SK-N-SH treated with all-trans-retinoic acid at 6 μM for 48 hours (cell line): ENCODE results near the gene COL8A2.

Experiments
- ATAC-seq: fragments of 200-7000 bp; cut with Tn5 transposase; 3 replicates; pipeline ENCODE4 v1.9.1; 2020; ENCODE audit warnings: mild to moderate bottlenecking, moderate library complexity
- ARNTL ChIP-seq: fragments of 450-650 bp; formaldehyde crosslinking; IDR thresholded peaks from 2 replicates; pipeline ENCODE4 v1.5.0; 2020; ENCODE audit warnings: low read depth, mild to moderate bottlenecking, moderate library complexity, borderline replicate concordance
- GLIS3 ChIP-seq: fragments of 250-450 bp; sonication (Bioruptor Pico); IDR thresholded peaks from 2 replicates; pipeline ENCODE4 v1.5.0; 2020; ENCODE audit warnings: mild to moderate bottlenecking, moderate library complexity
- OSR1 ChIP-seq: fragments of 250-450 bp; sonication (Bioruptor Pico); IDR thresholded peaks from 2 replicates; pipeline ENCODE4 v1.8.0; 2022; ENCODE audit warnings: moderate library complexity, mild to moderate bottlenecking, inconsistent platforms
- PATZ1 ChIP-seq: fragments of 250-450 bp; sonication (Bioruptor Pico); IDR thresholded peaks from 2 replicates; pipeline ENCODE4 v1.8.0; 2020; ENCODE audit warnings: mild to moderate bottlenecking, moderate library complexity, borderline replicate concordance
- POU6F1 ChIP-seq: fragments of 250-450 bp; sonication (Bioruptor Pico); IDR thresholded peaks from 2 replicates; pipeline ENCODE4 v1.8.0; 2021; ENCODE audit warnings: low read depth, mild to moderate bottlenecking, moderate library complexity, borderline replicate concordance
- PPARA ChIP-seq: fragments of 250-450 bp; sonication (Bioruptor Pico); IDR thresholded peaks from 2 replicates; pipeline ENCODE4 v1.5.0; 2020; ENCODE audit warnings: mild to moderate bottlenecking, borderline replicate concordance
- SNAI2 ChIP-seq: fragments of 250-450 bp; sonication (Bioruptor Pico); IDR thresholded peaks from 2 replicates; pipeline ENCODE4 v1.5.0; 2020; ENCODE audit warnings: mild to moderate bottlenecking, moderate library complexity
- TOX ChIP-seq: fragments of 250-450 bp; sonication (Bioruptor Pico); IDR thresholded peaks from 2 replicates; pipeline ENCODE4 v1.8.0; 2021; ENCODE audit warnings: mild to moderate bottlenecking, moderate library complexity, borderline replicate concordance
- TSHZ2 ChIP-seq: fragments of 250-450 bp; sonication (Bioruptor Pico); IDR thresholded peaks from 2 replicates; pipeline ENCODE4 v1.5.0; 2020; ENCODE audit warnings: mild to moderate bottlenecking, moderate library complexity
- ZC3H10 ChIP-seq: fragments of 250-450 bp; sonication (Bioruptor Pico); IDR thresholded peaks from 2 replicates; pipeline ENCODE4 v1.5.1; 2021; ENCODE audit warnings: mild to moderate bottlenecking, moderate library complexity
- ZFP3 ChIP-seq: fragments of 250-450 bp; sonication (Bioruptor Pico); IDR thresholded peaks from 2 replicates; pipeline ENCODE4 v1.5.0; 2020; ENCODE audit warnings: mild to moderate bottlenecking, moderate library complexity
- ZFP30 ChIP-seq: fragments of 450-650 bp; formaldehyde crosslinking; IDR thresholded peaks from 2 replicates; pipeline ENCODE4 v1.5.0; 2022; ENCODE audit warnings: mild to moderate bottlenecking, moderate library complexity
- ZNF70 ChIP-seq: fragments of 450-650 bp; formaldehyde crosslinking; IDR thresholded peaks from 2 replicates; pipeline ENCODE4 v1.5.0; 2020; ENCODE audit warnings: mild to moderate bottlenecking, moderate library complexity

Gene COL8A2

GRCh38 chr1:36098650-36099365 lies 26.2 kb downstream of the COL8A2 start (continued):
- TF ChIP-seq PATZ1 (CRISPR knock-in tag) (no peak), PPARA (CRISPR knock-in tag) (no peak), ZFP3 (CRISPR knock-in tag) (no peak)

GRCh38 chr1:36097693-36098585 lies 27.1 kb downstream of the COL8A2 start:
- TF ChIP-seq ZFP30 (CRISPR knock-in tag) (no peak), GLIS3 (CRISPR knock-in tag) (no peak), OSR1 (CRISPR knock-in tag) (no peak), ZC3H10 (CRISPR knock-in tag) (no peak), ZFP3 (CRISPR knock-in tag) (no peak), ARNTL (CRISPR knock-in tag) (no peak), TOX (CRISPR knock-in tag) (no peak), TSHZ2 (CRISPR knock-in tag) (no peak), ZNF70 (CRISPR knock-in tag) (no peak)

GRCh38 chr1:36096500-36097432 lies 28.3 kb downstream of the COL8A2 start:
- peak; percentile 31 for ATAC-seq
- TF ChIP-seq SNAI2 (no peak), TSHZ2 (CRISPR knock-in tag) (no peak), ZFP30 (CRISPR knock-in tag) (no peak), ZC3H10 (CRISPR knock-in tag) (no peak), ZNF70 (CRISPR knock-in tag) (no peak), POU6F1 (CRISPR knock-in tag) (no peak)

More at GRCh38 chr1:36097693-36098585, 27.1 kb downstream of the COL8A2 start:
- no peak for ATAC-seq
